Vagina (tissue), 2 donors: ENCODE data around the gene RIN3. TPM values are rescaled to one million over a fixed set of nuclear protein-coding genes. Genes with fewer than 3 reads are reported as not detected.
"Not testable (repeated sequence)": the region's sequence is repeated elsewhere in the genome, so short reads cannot be mapped to it uniquely, and the experiment has no call there.

Experiments
- DNase-seq, 2 donors: peaks; one replicate each; pipeline ENCODE4 v3.0.0-alpha.2; 2017; ENCODE audit errors: extremely low spot score in 2 of 2
- H3K27ac ChIP-seq: fragments of 200-600 bp; sonication (generic); one replicate; pipeline ENCODE4 v1.5.1; 2019
- H3K27me3 ChIP-seq: fragments of 200-600 bp; sonication (generic); one replicate; pipeline ENCODE4 v1.5.1; 2019
- H3K36me3 ChIP-seq, 2 donors: fragments of 200-600 bp; sonication (generic); one replicate each; pipeline ENCODE4 v1.5.1; 2017 to 2019
- H3K4me1 ChIP-seq: fragments of 200-600 bp; sonication (generic); one replicate; pipeline ENCODE4 v1.5.1; 2019
- H3K4me3 ChIP-seq, 2 donors: fragments of 200-600 bp; sonication (generic); 1 replicate in 1 of 2; 2 replicates in 1 of 2; pipeline ENCODE4 v1.5.1; 2016 to 2019
- H3K9me3 ChIP-seq: fragments of 200-600 bp; sonication (generic); one replicate; pipeline ENCODE4 v1.5.1; 2019
- CTCF ChIP-seq, 3 experiments: fragments of 450-650 bp in 2 of 3; fragments of 200-600 bp in 1 of 3; sonication (generic) in 1 of 3; IDR thresholded peaks; one replicate each; pipeline ENCODE4 v1.5.1; 2017 to 2019; ENCODE audit warnings: antibody characterized with exemption in 3 of 3, mild to moderate bottlenecking in 2 of 3, moderate library complexity in 2 of 3
- POLR2A ChIP-seq, 2 donors: fragments of 450-650 bp; IDR thresholded peaks; one replicate each; pipeline ENCODE4 v1.6.1; 2017; ENCODE audit warnings: antibody characterized with exemption in 2 of 2, mild to moderate bottlenecking in 2 of 2, moderate library complexity in 2 of 2
- POLR2AphosphoS5 ChIP-seq, 2 donors: sonication (generic); formaldehyde crosslinking; IDR thresholded peaks; one replicate each; pipeline ENCODE4 v1.9.0; 2017; ENCODE audit warnings: antibody characterized with exemption in 2 of 2, mild to moderate bottlenecking in 2 of 2, low read depth in 1 of 2; ENCODE audit not compliant: insufficient read depth in 1 of 2
- intact Hi-C: fragments of 100-400 bp; cut with DNase I; formaldehyde crosslinking; loops from one replicate; pipeline ENCODE4 v1.15.1; 2023
- total RNA-seq: library from RNA; depleted of rRNA; stranded (reverse); fragments of >200 nt; gene quantifications from one replicate; pipeline ENCODE4 v1.2.3, GENCODE V29; 2016

RIN3 gene
- total RNA-seq, 1 donor from 2014 or later, result 22.6 TPM

- TF ChIP-seq POLR2A (IDR thresholded peaks at IDR 0.05), result no peak
- TF ChIP-seq CTCF (IDR thresholded peaks at IDR 0.05), result no peak
- no peak for TF ChIP-seq POLR2AphosphoS5 (IDR thresholded peaks at IDR 0.05; ENCODE audit: insufficient read depth in 1 of 2, low read depth in 1 of 2)
- Histone ChIP-seq H3K9me3 (no peaks in the 10 kb centered on the region), H3K36me3 (peaks cover 0 to 31% of the 10 kb centered on the region in 2 donors), H3K27me3 (no peaks in the 10 kb centered on the region), H3K4me3 (no peak overlapping the region), H3K4me1 (no peaks in the 10 kb centered on the region), H3K27ac (no peak overlapping the region)
- intact Hi-C loops, result loop anchor here (10.0 kb wide), 1 partner anchor 72 kb away; no protein-coding TSS in a partner anchor
- no peak for DNase-seq
These were observed 199.1 kb downstream of the RIN3 start for GRCh38 chr14:92712654-92713051.

- DNase-seq, H3K27me3 ChIP-seq, H3K4me3 ChIP-seq, H3K9me3 ChIP-seq, H3K4me1 ChIP-seq, H3K27ac ChIP-seq: not testable (repeated sequence)
- TF ChIP-seq CTCF (IDR thresholded peaks at IDR 0.05), result peak; percentile 32 to 61 (median 33)
- intact Hi-C loops, result loop anchor here (10.0 kb wide), 1 partner anchor 70 kb away; no protein-coding TSS in a partner anchor
- peaks cover 0 to 22% of the 10 kb centered on the region in 2 donors for H3K36me3 ChIP-seq
These were observed 201.2 kb downstream of the RIN3 start for GRCh38 chr14:92714739-92715307.

- peaks cover 0 to 10% of the 10 kb centered on the region in 2 donors for H3K36me3 ChIP-seq
- no peak overlapping the region for H3K4me3 ChIP-seq
- no peaks in the 10 kb centered on the region for H3K9me3 ChIP-seq
- TF ChIP-seq POLR2A (IDR thresholded peaks at IDR 0.05) (no peak), POLR2AphosphoS5 (IDR thresholded peaks at IDR 0.05; ENCODE audit: insufficient read depth in 1 of 2, low read depth in 1 of 2) (no peak), CTCF (IDR thresholded peaks at IDR 0.05) (no peak)
- intact Hi-C loops, result loop anchor here (10.0 kb wide), 1 partner anchor 69 kb away; no protein-coding TSS in a partner anchor
- DNase-seq, result no peak
- peaks cover 19% of the 10 kb centered on the region for H3K4me1 ChIP-seq
- H3K27me3 ChIP-seq, result no peaks in the 10 kb centered on the region
- H3K27ac ChIP-seq, result no peak overlapping the region
These were observed 202.6 kb downstream of the RIN3 start for GRCh38 chr14:92716131-92716530.

GRCh38 chr14:92717571-92718042 is 204.0 kb downstream of the RIN3 start:
- TF ChIP-seq POLR2AphosphoS5 (IDR thresholded peaks at IDR 0.05; ENCODE audit: insufficient read depth in 1 of 2, low read depth in 1 of 2), result no peak
- no peak for TF ChIP-seq CTCF (IDR thresholded peaks at IDR 0.05)
- no peaks in the 10 kb centered on the region for H3K27me3 ChIP-seq
- no peaks in the 10 kb centered on the region for H3K9me3 ChIP-seq
- DNase-seq, result no peak
- no peaks in the 10 kb centered on the region for H3K36me3 ChIP-seq
- peak overlapping the region; percentile 25 for H3K27ac ChIP-seq
- peaks cover 19% of the 10 kb centered on the region for H3K4me1 ChIP-seq
- no peak overlapping the region for H3K4me3 ChIP-seq
- intact Hi-C loops, result loop anchor here (10.0 kb wide), 1 partner anchor 67 kb away; no protein-coding TSS in a partner anchor

GRCh38 chr14:92718664-92719063 is 205.1 kb downstream of the RIN3 start:
- intact Hi-C loops, result loop anchor here (10.0 kb wide), 1 partner anchor 66 kb away; no protein-coding TSS in a partner anchor
- Histone ChIP-seq H3K27ac (peak overlapping the region; percentile 25), H3K4me3 (no peak overlapping the region), H3K4me1 (peaks cover 19% of the 10 kb centered on the region), H3K9me3 (no peaks in the 10 kb centered on the region), H3K36me3 (no peaks in the 10 kb centered on the region), H3K27me3 (no peaks in the 10 kb centered on the region)
- no peak for TF ChIP-seq POLR2A (IDR thresholded peaks at IDR 0.05)
- TF ChIP-seq CTCF (IDR thresholded peaks at IDR 0.05), result no peak
- no peak for TF ChIP-seq POLR2AphosphoS5 (IDR thresholded peaks at IDR 0.05; ENCODE audit: insufficient read depth in 1 of 2, low read depth in 1 of 2)
- DNase-seq, result no peak
